HepG2 (cell line): Measurements from ENCODE around the gene ADAMTSL3.

ENCODE experiments used
- CTCF ChIP-seq: sonication (generic); formaldehyde crosslinking; IDR thresholded peaks from 2 replicates; pipeline ENCODE4 v1.5.0; 2020; ENCODE audit warnings: mild to moderate bottlenecking, missing genetic modification reagents, moderate library complexity
- FOSL1 ChIP-seq: sonication (generic); formaldehyde crosslinking; IDR thresholded peaks from 2 replicates; pipeline ENCODE4 v1.9.0; 2021; ENCODE audit warnings: missing genetic modification reagents, borderline replicate concordance
- HNRNPK ChIP-seq: fragments of 200-400 bp; formaldehyde crosslinking; IDR thresholded peaks from 2 replicates; pipeline ENCODE4 v1.6.1; 2018; ENCODE audit warnings: low read length, low read depth, moderate library complexity, mild to moderate bottlenecking; ENCODE audit not compliant: poor library complexity, severe bottlenecking
- ZFP1 ChIP-seq: IDR thresholded peaks from 2 replicates; pipeline ENCODE4 v1.6.1; 2016
- ZNF260 ChIP-seq: sonication (generic); formaldehyde crosslinking; IDR thresholded peaks from 2 replicates; pipeline ENCODE4 v1.4.0; 2020; ENCODE audit warnings: missing genetic modification reagents, low read depth, mild to moderate bottlenecking, borderline replicate concordance
- ZNF432 ChIP-seq: sonication (generic); formaldehyde crosslinking; IDR thresholded peaks from 2 replicates; pipeline ENCODE4 v1.5.0; 2020; ENCODE audit warnings: missing genetic modification reagents, mild to moderate bottlenecking, borderline replicate concordance
- ZNF816 ChIP-seq: sonication (generic); formaldehyde crosslinking; IDR thresholded peaks from 2 replicates; pipeline ENCODE4 v1.8.0; 2022; ENCODE audit warnings: missing genetic modification reagents, mild to moderate bottlenecking, borderline replicate concordance

- TF ChIP-seq CTCF (CRISPR knock-in tag) (no peak), HNRNPK (no peak), ZNF432 (CRISPR knock-in tag) (no peak), ZNF260 (no peak), ZNF816 (CRISPR knock-in tag) (no peak), ZFP1 (CRISPR knock-in tag) (no peak), FOSL1 (no peak)
These were observed 43.8 kb upstream of the ADAMTSL3 start for GRCh38 chr15:83610132-83610531.
